HG03060 (cell line): ENCODE measurements around the gene DIDO1.

Experiments used
- ATAC-seq: cut with Tn5 transposase; IDR thresholded peaks from one replicate; pipeline ENCODE4 v1.9.1; 2021; ENCODE audit warnings: low read depth, moderate number of reproducible peaks; ENCODE audit not compliant: unreplicated experiment

DIDO1 gene

DNA sequence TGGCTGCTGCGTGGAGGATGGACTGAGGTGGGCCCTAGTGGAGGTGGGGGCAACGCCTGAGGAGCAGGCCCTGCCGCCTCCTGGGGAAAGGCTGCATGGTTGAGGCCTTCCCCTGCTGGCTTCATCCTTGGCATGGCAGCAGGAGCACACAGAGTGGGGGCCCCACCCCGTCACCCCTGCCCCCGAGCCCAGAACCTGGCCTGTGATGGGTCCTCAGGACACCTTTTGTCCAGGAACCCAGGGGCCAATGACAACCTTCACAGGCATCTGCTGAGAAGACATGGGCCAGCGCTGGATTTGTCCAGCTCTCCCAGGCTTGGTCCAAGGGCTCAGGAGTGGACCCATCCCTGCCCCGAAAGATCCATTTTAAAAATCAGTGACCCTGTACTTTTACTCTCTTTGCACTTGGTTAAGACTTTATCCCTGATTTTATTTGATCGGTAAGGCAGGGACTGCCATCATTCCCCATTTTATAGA is 25.6 kb upstream of the DIDO1 start:
- ATAC-seq = no peak

DNA sequence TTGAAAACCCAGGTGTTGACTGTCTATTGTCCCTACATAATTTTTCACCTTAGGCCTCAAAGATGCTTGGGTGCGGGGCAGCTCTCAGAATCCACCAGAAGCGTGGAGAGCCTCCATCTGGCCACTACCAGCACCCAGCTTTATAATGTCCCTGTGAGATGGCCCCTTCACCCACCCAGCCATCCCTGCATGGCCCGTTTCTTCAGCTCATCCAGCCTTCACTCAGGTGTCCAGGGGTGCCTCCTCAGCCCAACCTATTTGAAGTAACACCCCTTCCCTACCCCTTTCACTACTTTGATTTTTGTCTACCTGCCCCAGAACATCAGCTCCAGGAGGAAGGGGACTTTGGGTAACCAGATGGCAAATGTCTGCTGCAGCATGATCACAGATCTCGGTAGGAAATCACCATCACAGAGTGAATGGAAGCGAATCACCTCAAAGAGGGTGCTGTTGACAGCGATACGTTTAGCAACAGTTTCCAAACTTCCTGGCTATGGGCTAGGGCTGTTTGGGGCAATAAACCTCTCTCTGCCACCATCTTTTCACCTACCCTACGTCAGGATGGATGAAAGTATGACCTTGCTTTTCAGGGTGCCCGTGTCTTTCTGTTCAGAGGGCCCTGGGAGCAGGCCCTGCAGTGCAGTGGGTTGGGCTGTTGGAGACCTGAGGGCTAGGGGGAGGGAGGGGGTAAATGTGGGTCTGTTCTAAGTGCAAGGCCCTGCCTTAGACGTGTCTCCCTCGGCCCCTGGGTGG is 25.0 kb upstream of the DIDO1 start:
- ATAC-seq = no peak

DNA sequence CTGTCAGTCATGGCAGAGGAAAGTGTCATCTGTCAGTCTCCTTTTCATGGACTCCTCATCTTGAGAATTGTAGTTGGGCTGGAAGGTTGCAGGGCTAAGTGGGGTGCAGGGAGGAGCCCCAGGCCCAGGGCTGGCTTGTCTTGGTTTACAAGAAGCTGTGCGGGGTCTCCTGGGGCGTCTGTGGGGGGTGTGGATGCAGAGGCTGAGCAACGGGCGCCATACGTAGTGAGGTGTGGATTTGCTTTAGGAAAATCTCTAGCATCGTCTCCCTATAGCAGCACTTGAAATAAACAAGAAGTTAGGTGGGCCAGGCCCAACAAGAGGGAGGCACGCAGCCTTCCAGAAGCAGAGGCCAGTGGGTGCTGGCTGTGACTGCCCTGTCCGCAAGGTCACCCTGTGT is 24.4 kb upstream of the DIDO1 start:
- ATAC-seq = no peak

DNA sequence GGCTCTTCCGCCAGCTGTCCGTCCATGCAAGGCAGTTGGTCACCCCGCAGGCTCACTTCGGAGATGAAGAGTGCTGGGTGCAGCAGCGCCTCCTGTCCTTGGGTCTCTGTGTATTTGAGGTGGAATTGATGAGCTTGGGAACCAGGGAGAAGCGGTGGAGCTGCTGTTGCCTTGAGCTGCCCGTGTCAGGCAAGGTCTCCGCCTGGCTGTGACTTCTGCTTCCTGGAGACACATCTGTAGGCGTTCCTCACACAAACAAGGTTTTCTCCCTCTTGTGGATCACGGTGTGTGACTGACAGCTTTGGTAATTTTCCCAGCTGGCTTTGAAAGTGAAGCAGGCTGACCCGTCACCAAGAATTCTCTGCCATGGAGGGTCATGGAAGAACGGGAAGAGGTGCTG is 23.7 kb upstream of the DIDO1 start:
- ATAC-seq = no peak

DNA sequence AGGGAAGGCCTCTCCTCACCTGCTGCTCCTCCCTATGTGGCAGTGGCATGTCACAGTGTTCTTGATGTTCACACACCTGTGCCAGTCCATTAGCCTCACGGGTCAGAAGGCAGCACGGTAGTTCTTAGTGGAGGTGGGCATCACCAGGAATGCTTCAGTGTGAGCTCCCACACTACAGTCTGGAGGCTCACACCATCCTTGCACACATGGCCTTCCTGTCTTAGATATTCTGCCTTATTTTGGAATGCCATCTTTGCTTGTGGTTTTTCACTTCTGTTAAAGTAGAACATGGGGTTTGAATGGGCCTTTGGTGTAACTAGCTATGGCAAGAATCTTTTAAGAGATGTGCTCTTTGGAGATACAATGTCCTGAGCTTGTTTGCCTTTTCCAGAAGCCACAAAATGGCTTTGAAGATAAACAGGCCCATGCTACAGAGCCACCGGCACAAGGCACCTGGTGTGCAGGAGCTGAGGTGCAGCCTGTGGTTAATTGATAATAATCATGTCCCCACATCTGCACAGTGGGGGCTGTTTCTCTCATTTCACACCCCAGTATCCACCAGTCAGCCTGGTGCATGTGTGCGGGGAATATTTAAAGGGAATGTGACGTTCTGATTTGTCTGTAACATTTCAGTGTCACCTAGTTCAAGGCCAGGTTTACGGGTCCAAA is 23.0 kb upstream of the DIDO1 start:
- ATAC-seq = no peak

DNA sequence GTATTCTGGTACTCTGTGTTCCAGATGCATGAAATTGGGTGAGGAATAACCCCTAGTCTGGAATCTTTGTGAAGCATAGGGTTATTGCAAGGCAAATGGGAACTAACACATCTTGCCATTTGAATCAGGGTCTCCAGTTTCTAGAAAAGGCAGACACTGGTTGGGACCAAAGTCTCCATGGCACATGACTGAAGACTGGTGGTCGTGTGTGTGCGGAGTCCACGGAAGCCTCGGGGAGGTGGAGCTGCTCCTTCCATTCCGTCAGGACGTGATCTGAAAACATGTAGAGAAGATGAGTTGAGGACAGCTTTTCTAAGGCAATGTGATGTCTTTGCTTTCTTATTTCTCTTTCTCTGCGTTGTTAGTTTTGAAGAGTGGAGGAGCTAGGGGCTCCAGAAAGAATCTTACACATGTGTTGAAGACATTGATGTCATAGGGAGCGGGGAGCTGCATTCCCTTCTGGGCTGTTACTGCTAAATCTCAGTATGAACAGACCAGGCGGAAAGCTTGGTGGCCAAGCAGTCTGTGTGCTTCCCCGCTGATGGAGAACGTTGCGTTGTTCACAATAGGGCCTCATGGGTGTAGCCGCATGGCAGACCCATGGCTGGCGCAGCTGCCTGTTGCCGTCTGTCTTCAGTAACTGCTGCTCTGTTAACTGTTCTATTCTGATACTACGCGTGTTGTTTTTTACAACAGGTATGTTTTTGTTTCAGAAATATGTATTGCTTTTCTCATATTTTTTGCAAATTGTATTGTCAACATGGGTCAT is 21.4 kb upstream of the DIDO1 start:
- no peak for ATAC-seq

DNA sequence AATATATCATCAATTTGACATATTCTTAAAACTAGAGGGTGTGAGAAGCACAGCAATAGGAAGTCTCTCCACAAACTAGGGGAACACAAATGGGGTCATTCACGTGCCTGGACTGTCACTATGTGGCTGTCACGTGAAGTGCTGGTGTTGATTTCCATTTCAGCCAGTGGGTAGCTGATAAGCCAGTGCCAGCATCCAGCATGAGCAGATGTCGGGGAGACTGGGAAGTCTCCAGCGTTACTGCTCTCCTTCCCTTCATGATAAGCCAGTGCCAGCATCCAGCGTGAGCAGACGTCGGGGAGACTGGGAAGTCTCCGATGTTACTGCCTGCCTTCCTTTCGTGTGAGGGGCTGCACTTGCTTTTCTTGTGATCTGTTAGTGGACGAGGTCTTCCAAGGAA is 20.6 kb upstream of the DIDO1 start:
- no peak for ATAC-seq

DNA sequence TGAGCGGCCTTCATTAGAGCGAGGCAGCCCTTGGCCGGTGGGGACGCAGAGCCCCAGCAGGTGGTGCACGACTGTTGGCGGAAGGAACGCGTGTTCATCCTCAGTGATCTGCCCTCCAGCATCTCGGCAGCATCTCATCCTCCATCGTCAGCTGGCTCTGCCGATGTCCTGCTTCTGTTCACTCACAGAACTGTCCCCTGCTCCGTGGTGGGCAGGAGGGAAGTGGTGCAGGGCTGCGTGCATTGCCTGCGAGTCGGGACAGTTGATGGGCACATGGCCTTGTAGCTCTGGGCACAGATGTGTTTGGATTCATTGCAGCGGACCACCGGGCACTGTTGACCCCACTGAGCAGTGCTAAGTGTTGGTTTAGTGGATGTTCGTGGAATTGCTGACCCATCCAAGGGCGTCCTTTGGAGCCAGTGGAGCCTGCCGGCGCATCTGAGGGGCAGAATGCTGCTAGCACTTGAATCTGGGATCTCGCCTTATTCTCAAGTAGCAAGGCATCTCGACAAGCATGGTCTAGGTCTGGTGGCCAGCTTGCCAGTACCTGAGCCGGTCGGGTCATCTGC is 19.6 kb upstream of the DIDO1 start:
- ATAC-seq = no peak

DNA sequence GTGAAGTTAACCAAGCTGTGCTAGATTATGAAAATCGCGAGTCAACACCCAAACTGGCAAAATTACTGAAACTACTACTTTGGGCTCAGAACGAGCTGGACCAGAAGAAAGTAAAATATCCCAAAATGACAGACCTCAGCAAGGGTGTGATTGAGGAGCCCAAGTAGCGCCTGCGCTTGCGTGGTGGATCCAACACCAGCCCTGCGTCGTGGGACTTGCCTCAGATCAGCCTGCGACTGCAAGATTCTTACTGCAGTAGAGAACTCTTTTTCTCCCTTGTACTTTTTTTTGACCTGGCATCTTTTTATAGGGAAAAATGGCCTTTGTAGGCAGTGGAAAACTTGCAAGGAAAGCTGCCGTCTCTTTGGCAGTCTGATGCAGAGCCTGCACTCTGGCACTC is 18.4 kb upstream of the DIDO1 start:
- no peak for ATAC-seq

DNA sequence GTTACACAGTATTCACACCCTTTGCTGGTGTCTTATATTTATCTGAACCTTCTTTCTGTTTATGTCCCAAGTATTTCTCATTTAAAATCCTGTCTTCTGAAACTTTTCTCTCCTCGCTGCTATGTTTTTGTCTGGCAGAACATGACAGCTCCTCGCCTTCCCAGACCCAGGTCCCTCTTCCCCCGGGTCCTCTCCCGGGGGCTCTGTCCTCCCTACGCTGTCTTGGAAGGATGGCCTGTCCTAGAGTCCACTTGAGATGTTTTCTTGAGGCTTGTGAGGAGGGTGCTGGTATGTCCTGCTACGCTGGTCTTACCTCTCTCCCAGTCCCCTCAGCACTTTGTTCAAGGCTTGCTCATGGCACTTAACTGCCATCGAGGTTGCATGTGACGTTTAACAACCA is 17.9 kb upstream of the DIDO1 start:
- ATAC-seq = no peak

DNA sequence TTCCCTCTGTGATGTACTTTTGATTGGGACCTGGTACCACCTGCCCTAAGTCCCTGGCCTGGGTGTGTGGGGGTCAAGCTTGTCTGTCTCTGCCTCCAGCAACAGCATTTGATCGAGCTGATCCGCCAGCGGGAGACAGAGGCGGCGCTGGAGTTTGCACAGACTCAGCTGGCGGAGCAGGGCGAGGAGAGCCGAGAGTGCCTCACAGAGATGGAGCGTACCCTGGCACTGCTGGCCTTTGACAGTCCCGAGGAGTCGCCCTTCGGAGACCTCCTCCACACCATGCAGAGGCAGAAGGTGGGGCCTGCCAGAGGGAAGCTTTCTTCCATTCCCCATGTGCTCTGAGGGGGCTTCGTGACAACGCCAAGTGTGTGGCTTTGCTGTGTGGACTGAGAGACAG is 17.1 kb upstream of the DIDO1 start:
- ATAC-seq = no peak

DNA sequence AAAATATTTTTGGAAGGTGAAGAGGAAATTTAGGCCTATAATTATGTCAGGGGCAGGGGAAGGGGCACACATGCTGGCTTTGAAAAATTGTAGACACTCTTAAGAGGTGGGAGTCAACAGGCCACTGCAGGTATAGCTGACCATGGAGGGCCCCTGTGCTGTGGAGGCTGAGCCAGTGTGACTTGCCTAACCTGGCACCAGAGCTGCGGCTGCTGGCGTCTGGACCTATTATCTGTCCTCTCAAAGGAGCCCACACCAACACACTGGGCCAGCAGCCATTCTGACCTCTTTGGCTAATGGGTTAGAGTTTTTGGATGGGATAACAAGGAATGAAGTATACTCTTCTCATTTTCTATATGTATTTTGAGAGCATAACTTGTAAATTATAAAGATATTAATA is 16.2 kb upstream of the DIDO1 start:
- ATAC-seq = no peak

DNA sequence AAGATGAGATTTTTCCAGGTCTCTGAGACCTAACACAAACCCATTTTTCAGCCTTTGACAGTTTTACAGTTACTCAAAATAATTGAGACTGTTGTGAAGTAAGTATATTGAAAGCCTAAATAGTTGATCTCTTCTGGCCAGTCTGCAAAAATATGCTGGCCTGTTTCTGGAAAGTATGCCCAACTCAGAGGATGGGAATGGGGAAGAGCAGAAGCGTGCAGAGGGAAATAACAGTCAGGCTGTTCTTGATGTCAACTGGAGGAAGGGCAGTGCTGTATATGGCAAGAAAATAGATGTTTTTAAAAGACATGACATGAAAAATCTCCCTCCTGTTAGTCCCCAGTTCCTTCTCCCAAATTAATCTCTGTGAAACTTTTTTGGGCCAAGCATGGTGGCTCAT is 15.5 kb upstream of the DIDO1 start:
- no peak for ATAC-seq

DNA sequence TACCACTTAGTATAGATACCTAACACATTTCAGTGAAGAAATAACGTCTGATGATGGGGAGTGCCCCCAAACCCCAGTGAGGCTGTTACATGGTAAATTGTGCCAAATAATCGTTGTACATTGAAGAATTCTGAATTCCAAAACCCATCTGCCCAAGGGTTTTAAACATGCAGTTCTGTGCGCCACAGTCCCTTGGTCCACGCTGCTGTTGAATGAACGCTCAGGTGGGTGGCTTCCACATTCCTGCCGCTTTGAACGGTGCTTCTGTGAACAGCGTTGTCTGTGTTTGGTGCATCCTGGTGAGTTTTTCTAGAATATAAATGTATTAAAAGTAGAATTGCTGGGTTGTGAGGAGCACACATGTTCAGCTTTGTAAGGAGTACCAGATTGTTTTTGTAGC is 14.6 kb upstream of the DIDO1 start:
- no peak for ATAC-seq

DNA sequence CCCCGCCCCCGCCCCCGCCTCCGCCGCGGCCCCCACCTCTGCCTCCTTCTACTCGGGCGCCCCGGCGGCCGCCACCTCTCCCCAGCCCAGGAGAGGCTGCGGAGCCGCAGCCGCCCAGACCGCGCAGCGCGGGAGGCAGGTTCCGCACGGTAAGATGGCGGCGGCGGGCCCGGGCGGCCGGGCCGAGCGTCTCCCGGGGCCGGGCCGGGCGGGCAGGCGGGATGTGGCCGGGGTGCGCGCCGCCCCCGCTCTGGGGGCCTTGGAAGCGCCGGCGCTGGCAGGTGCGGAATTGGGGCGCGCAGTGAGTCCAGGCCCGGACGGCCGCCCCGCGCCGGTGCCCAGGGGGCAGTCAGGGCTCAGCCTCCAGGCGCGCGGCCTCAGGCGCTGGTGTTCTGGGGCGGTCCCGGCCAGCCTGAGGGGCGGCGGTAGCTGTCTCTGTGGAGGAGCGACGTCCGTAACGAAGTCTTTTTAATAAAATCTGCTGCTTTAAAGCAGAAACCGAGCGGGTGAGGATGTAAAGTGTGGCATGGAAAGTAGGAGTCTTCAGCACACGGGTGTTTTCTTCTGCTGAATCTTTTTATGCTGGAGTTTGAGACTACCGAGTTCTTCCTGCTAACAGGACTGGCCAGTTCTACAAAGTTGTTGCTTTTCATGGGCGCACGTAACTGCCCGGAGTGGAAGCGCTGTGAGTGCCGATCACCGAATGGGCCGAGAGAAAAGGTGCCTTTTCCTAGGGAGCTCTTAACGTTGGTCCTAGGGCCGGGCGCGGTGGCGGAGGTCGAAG is 12.0 kb upstream of the DIDO1 start, which contains the start of gene GID8:
Gene GID8 (plus strand): TSS at position 43 of the 784 bp plus-strand sequence. CDS start 3,356 bp downstream, outside the sequence.
- ATAC-seq = peak; percentile 15

DNA sequence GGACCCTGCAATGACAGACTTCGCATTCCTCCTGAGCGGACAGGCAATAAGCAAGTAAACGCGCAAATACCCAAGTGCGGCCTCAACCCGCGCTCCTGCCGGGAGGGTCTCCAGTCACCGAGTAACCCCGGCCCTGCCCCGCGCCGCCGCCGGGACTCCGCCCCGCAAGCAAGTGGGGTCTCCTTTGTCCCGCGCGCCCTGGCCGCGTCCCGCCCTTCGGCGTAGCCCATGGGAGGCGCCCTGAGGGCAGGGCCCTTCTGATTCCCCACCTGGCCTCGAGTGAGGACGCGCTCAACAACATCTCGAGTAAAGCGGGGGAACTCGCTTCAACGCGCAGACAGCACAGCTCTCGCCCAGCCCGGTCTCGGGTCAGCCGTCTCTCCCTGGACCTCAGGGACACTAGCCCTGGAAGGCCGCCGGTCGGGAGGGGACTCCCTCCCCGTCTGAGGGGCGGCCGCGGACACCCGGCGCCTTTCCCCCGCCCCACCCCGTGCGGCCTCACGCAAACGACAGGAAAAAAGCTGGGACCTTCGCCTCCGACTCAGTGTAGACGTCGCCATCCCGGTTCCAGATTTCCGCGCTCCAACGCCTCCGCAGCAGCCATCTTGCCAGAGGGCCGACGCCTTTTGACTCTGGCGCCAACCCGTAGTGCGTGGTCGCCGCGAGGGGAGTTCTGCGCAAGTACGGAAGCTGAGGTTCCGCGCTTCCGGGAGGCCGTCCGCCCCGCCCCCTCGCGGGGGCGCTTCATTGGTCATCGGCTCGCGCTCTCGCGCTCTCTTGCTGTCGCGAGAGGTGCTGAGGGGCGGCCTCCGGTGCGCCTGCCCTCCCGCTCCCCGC is 11.2 kb upstream of the DIDO1 start:
- peak; percentile 67 for ATAC-seq

DNA sequence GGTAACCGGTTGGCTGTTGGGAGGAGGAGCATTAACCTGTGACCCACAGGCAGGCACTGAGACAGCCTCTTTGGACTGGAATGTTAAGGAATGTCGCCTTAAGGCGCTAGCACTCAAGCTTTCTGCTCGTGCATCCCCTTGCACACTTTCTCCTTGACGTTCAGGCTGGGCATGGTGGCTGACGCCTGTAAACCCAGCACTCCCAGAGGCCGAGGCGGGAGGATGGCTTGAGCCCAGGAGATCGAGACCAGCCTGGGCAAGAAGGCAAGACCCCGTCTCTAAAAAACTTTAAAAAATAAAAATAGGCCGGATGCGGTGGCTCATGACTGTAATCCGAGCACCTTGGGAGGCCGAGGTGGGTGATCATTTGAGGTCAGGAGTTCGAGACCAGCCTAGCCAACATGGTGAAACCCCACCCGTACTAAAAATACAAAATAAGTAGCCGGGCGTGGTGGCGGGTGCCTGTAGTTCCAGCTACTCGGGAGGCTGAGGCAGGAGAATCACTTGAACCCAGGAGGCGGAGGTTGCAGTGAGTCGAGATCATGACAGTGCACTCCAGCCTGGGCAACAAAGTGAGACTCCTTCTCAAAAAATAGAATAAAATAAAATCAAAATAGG is 9.8 kb upstream of the DIDO1 start:
- ATAC-seq = no peak

DNA sequence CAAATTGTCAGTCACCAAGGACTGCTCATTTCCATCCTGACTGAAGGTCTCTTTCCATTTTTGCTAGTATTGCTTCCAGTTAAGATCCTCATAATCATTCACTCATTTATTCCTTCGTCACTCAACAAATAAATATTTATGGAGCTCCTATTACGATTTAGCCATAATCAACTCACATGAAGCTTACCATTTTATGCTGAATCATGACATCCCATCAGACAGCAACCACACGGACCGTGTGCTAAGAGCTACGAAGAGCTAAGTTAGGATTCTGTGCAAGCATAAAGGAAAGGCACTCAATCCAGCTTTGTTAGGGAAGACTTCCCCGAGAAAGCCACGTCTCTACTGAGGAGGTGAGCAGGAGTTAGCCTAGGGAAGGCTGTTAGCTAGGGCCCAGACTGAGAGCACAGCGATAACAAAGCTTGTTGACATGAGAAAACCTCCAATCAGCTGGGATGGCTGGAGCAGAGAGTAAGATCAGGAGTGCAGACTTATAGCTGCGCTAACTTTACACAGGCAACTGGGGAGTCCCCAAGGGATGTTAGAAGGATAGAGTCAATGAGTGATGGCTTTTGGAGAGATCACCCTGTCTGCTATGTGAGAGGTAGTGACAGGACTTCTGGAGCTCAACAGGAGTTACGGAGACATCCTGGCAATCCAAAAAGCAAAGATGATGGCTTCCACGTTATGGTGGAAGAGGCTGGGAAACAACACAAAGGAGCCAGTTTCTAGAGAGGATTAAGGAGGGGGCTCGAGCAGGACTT is 9.1 kb upstream of the DIDO1 start:
- no peak for ATAC-seq
